HCT116 (cell line): ENCODE measurements around the gene TRDN. TPM values are rescaled to one million over a fixed set of nuclear protein-coding genes. Genes with fewer than 3 reads are reported as not detected.

Experiments used
- ATAC-seq: fragments of 200-7000 bp; cut with Tn5 transposase; 2 replicates; pipeline ENCODE4 v1.9.1; 2020; ENCODE audit warnings: mild to moderate bottlenecking, moderate library complexity
- BruUV-seq: library from RNA; stranded (reverse); fragments of 400-500 nt; replicated peaks from 2 replicates; lab custom pipeline; 2021; lab: Mats Ljungman, UMichigan
- CTCF ChIA-PET: fragments of 300-600 bp; sonication (Branson Sonifier 250); formaldehyde crosslinking; loops from one replicate; lab custom pipeline; 2021; ENCODE audit warnings: antibody characterized with exemption; lab: Charles Lee
- POLR2A ChIA-PET: fragments of 300-600, 350-600 bp; sonication (Branson Sonifier 250); formaldehyde crosslinking; loops from one replicate; lab custom pipeline; 2021; ENCODE audit warnings: antibody characterized with exemption; lab: Charles Lee
- RAD21 ChIA-PET, 2 experiments: fragments of 300-600 bp; sonication (Branson Sonifier 250); formaldehyde crosslinking; loops; one replicate each; lab custom pipeline; 2023; ENCODE audit warnings: low total read pairs in 2 of 2; ENCODE audit not compliant: uncharacterized antibody in 2 of 2, unreplicated experiment in 2 of 2, low non-redundant PET in 1 of 2; lab: Charles Lee
- DNase-seq: peaks from one replicate; pipeline ENCODE4 v3.0.0-alpha.2; 2010; ENCODE audit warnings: low read depth, low spot score
- H2AFZ ChIP-seq: fragments of 200-600 bp; shearing (Covaris generic), sonication (generic); 2 replicates; pipeline ENCODE4 v1.6.1; 2017; ENCODE audit warnings: low read depth, mixed run types, mixed read lengths, antibody characterized with exemption, low read length; ENCODE audit not compliant: poor library complexity, severe bottlenecking
- H3K27ac ChIP-seq: 2 replicates; pipeline ENCODE4 v1.5.1; 2012; ENCODE audit warnings: low read depth, low read length
- H3K27me3 ChIP-seq: fragments of 200-600 bp; sonication (generic); 2 replicates; pipeline ENCODE4 v1.6.1; 2016; ENCODE audit warnings: mixed run types, low read length, mixed read lengths; ENCODE audit not compliant: insufficient read depth
- H3K36me3 ChIP-seq, 2 experiments: fragments of 200-500 bp in 1 of 2; fragments of 200-600 bp in 1 of 2; sonication (Bioruptor generic) in 1 of 2; sonication (generic) in 1 of 2; 2 replicates each; pipeline versions ENCODE4 v1.5.1 to v1.6.1; 2014 to 2016; ENCODE audit warnings: low read length in 2 of 2, inconsistent platforms in 1 of 2, mixed read lengths in 1 of 2, mixed run types in 1 of 2; ENCODE audit not compliant: insufficient read depth in 2 of 2, control insufficient read depth in 1 of 2
- H3K4me1 ChIP-seq, 2 experiments: fragments of 200-600 bp in 1 of 2; sonication (generic) in 1 of 2; 2 replicates each; pipeline versions ENCODE4 v1.5.1 to v1.6.1; 2012 to 2017; ENCODE audit warnings: low read length in 2 of 2, inconsistent platforms in 1 of 2, mild to moderate bottlenecking in 1 of 2, mixed read lengths in 1 of 2, mixed run types in 1 of 2, moderate library complexity in 1 of 2; ENCODE audit not compliant: insufficient read depth in 2 of 2, control insufficient read depth in 1 of 2
- H3K4me2 ChIP-seq: fragments of 200-600 bp; sonication (generic); 2 replicates; pipeline ENCODE4 v1.6.1; 2017; ENCODE audit warnings: mixed run types, low read length, mixed read lengths
- H3K4me3 ChIP-seq, 2 experiments: fragments of 200-600 bp in 1 of 2; sonication (generic) in 1 of 2; replicated peaks in 1 of 2; 2 replicates each; pipeline ENCODE4 v1.5.1; 2011 to 2016; ENCODE audit warnings: low read length in 2 of 2, control low read depth in 1 of 2, low read depth in 1 of 2, mild to moderate bottlenecking in 1 of 2, mixed read lengths in 1 of 2, mixed run types in 1 of 2
- H3K79me2 ChIP-seq: fragments of 200-600 bp; sonication (generic); 2 replicates; pipeline ENCODE4 v1.6.1; 2017; ENCODE audit warnings: mild to moderate bottlenecking, mixed run types, low read length, moderate library complexity, mixed read lengths; ENCODE audit not compliant: insufficient read depth
- H3K9ac ChIP-seq: fragments of 200-600 bp; sonication (generic); 2 replicates; pipeline ENCODE4 v1.6.1; 2016; ENCODE audit warnings: low read length, mixed read lengths
- H3K9me2 ChIP-seq: fragments of 200-600 bp; sonication (generic), shearing (Covaris generic); 2 replicates; pipeline ENCODE4 v1.6.1; 2017; ENCODE audit warnings: mixed run types, mild to moderate bottlenecking, moderate library complexity; ENCODE audit not compliant: insufficient read depth
- H3K9me3 ChIP-seq, 2 experiments: fragments of 200-500 bp in 1 of 2; fragments of 200-600 bp in 1 of 2; sonication (Bioruptor generic) in 1 of 2; sonication (generic) in 1 of 2; 2 replicates each; pipeline ENCODE4 v1.6.1; 2014 to 2017; ENCODE audit warnings: low read length in 2 of 2, mixed read lengths in 2 of 2, inconsistent platforms in 1 of 2, low read depth in 1 of 2, mild to moderate bottlenecking in 1 of 2, mixed run types in 1 of 2, moderate library complexity in 1 of 2; ENCODE audit not compliant: control insufficient read depth in 1 of 2, insufficient read depth in 1 of 2
- H4K20me1 ChIP-seq: fragments of 200-600 bp; sonication (generic), shearing (Covaris generic); 2 replicates; pipeline ENCODE4 v1.6.1; 2017; ENCODE audit warnings: mixed run types, mild to moderate bottlenecking, moderate library complexity; ENCODE audit not compliant: insufficient read depth
- ATF3 ChIP-seq: IDR thresholded peaks from 2 replicates; pipeline ENCODE4 v1.6.1; 2012
- CBX3 ChIP-seq: IDR thresholded peaks from 2 replicates; pipeline ENCODE4 v1.6.1; 2012; ENCODE audit warnings: low read depth
- CEBPB ChIP-seq: IDR thresholded peaks from 2 replicates; pipeline ENCODE4 v1.6.1; 2012; ENCODE audit warnings: low read depth
- CTCF ChIP-seq, 3 experiments: fragments of 200-600 bp in 1 of 3; sonication (generic) in 1 of 3; IDR thresholded peaks in 2 of 3; conservative IDR thresholded peaks in 1 of 3; 2 replicates each; pipeline ENCODE4 v1.5.1; 2012 to 2017; ENCODE audit warnings: low read depth in 2 of 3, low read length in 2 of 3, antibody characterized with exemption in 1 of 3, borderline replicate concordance in 1 of 3, control low read depth in 1 of 3, mild to moderate bottlenecking in 1 of 3, mixed read lengths in 1 of 3, mixed run types in 1 of 3, moderate library complexity in 1 of 3; ENCODE audit not compliant: insufficient read depth in 1 of 3
- ELF1 ChIP-seq: IDR thresholded peaks from 2 replicates; pipeline ENCODE4 v1.6.1; 2012; ENCODE audit warnings: low read depth, borderline replicate concordance
- EZH2phosphoT487 ChIP-seq: fragments of 200-600 bp; IDR thresholded peaks from 2 replicates; pipeline ENCODE4 v1.6.1; 2018; ENCODE audit warnings: antibody characterized with exemption, borderline replicate concordance
- FOSL1 ChIP-seq: IDR thresholded peaks from 2 replicates; pipeline ENCODE4 v1.6.1; 2012; ENCODE audit warnings: low read depth
- MAX ChIP-seq: IDR thresholded peaks from 2 replicates; pipeline ENCODE4 v1.6.1; 2012
- POLR2A ChIP-seq: IDR thresholded peaks from 2 replicates; pipeline ENCODE4 v1.7.0; 2011; ENCODE audit warnings: borderline replicate concordance; ENCODE audit not compliant: insufficient read depth, insufficient read length; ENCODE audit errors: extremely low read depth
- POLR2AphosphoS5 ChIP-seq: IDR thresholded peaks from 2 replicates; pipeline ENCODE4 v1.6.1; 2011; ENCODE audit warnings: mild to moderate bottlenecking, low read depth, low read length, moderate library complexity
- RAD21 ChIP-seq: IDR thresholded peaks from 2 replicates; pipeline ENCODE4 v1.6.1; 2012; ENCODE audit warnings: low read depth, mild to moderate bottlenecking
- REST ChIP-seq: IDR thresholded peaks from 2 replicates; pipeline ENCODE4 v1.6.1; 2012; ENCODE audit warnings: low read depth
- SIN3A ChIP-seq: IDR thresholded peaks from 2 replicates; pipeline ENCODE4 v1.6.1; 2012; ENCODE audit warnings: low read depth
- SP1 ChIP-seq: IDR thresholded peaks from 2 replicates; pipeline ENCODE4 v1.6.1; 2012; ENCODE audit warnings: low read depth
- ZBTB33 ChIP-seq: IDR thresholded peaks from 2 replicates; pipeline ENCODE4 v1.6.1; 2011; ENCODE audit warnings: mild to moderate bottlenecking, low read length, moderate library complexity; ENCODE audit not compliant: insufficient replicate concordance; ENCODE audit errors: extremely low read depth
- intact Hi-C: fragments of 100-400 bp; cut with micrococcal nuclease; formaldehyde crosslinking; loops from 2 replicates; pipeline ENCODE4 v1.10.0; 2022
- total RNA-seq: library from RNA; stranded (reverse); gene quantifications from one replicate; pipeline ENCODE4 v1.2.1, GENCODE V29; 2021; ENCODE audit not compliant: unreplicated experiment

The TRDN gene
- total RNA-seq, 1 experiment from 2014 or later = not detected

- POLR2A ChIA-PET = no interaction called here
- Histone ChIP-seq H3K4me3 (no peak overlapping the region), H3K4me1 (no peaks in the 10 kb centered on the region), H3K4me2 (no peak overlapping the region), H3K9me3 (no peaks in the 10 kb centered on the region), H3K9me2 (no peaks in the 10 kb centered on the region), H3K27ac (no peak overlapping the region), H2AFZ (no peak overlapping the region), H4K20me1 (no peaks in the 10 kb centered on the region), H3K36me3 (no peaks in the 10 kb centered on the region), H3K79me2 (no peaks in the 10 kb centered on the region), H3K27me3 (peaks cover 31% of the 10 kb centered on the region), H3K9ac (no peak overlapping the region)
- CTCF ChIA-PET = interaction anchor here (2.8 kb wide), 1 partner anchor 297 kb away, joined by 33 read pairs; no protein-coding TSS in a partner anchor
- TF ChIP-seq CBX3 (no peak), CTCF (IDR thresholded peaks at IDR 0.05 in 2 of 3, conservative IDR thresholded peaks at IDR 0.05 in 1 of 3; ENCODE audit: borderline replicate concordance in 1 of 3, insufficient read depth in 1 of 3, low read depth in 2 of 3, low read length in 2 of 3) (no peak), EZH2phosphoT487 (no peak), FOSL1 (no peak), MAX (no peak), ZBTB33 (no peak), ATF3 (no peak), SP1 (no peak), SIN3A (no peak), POLR2AphosphoS5 (no peak), ELF1 (no peak), CEBPB (no peak), POLR2A (no peak), REST (no peak), RAD21 (no peak)
- RAD21 ChIA-PET = no interaction called here
- DNase-seq (no peak), ATAC-seq (no peak)
- intact Hi-C loops = loop anchor here (5.0 kb wide), 2 partner anchors 1379 to 1434 kb away; no protein-coding TSS in a partner anchor
- no TSS peak for BruUV-seq
Observed at GRCh38 chr6:123418071-123418470, 218.7 kb downstream of the TRDN start.
